Natural killer cell (primary cell): ENCODE data around the gene ANXA7. TPM values are rescaled to one million over a fixed set of nuclear protein-coding genes. Genes with fewer than 3 reads are reported as not detected.

Experiments used
- ATAC-seq, 3 donors: fragments of 150-1000 bp in 2 of 3; fragments of 200-7000 bp in 1 of 3; cut with Tn5 transposase; 1 replicate in 1 of 3; 2 replicates in 2 of 3; pipeline ENCODE4 v1.10.0; 2021; ENCODE audit warnings: mild to moderate bottlenecking in 2 of 3, moderate library complexity in 2 of 3
- DNase-seq, 2 donors: peaks; one replicate each; pipeline versions ENCODE4 v3.0.0 to v3.0.0-alpha.2; 2013 to 2021; ENCODE audit warnings: mixed read lengths in 1 of 2
- H3K27ac ChIP-seq: one replicate; pipeline ENCODE4 v1.5.1; 2013; ENCODE audit warnings: mild to moderate bottlenecking, low read length
- H3K27me3 ChIP-seq: one replicate; pipeline ENCODE4 v1.6.1; 2013; ENCODE audit warnings: low read length; ENCODE audit not compliant: control insufficient read depth, insufficient read depth
- H3K36me3 ChIP-seq: one replicate; pipeline ENCODE4 v1.6.1; 2013; ENCODE audit warnings: low read length; ENCODE audit not compliant: control insufficient read depth, insufficient read depth
- H3K4me1 ChIP-seq: one replicate; pipeline ENCODE4 v1.6.1; 2013; ENCODE audit warnings: low read length; ENCODE audit not compliant: control insufficient read depth, insufficient read depth
- H3K4me3 ChIP-seq: one replicate; pipeline ENCODE4 v1.5.1; 2013; ENCODE audit warnings: low read length
- H3K9me3 ChIP-seq: one replicate; pipeline ENCODE4 v1.6.1; 2013; ENCODE audit warnings: low read length; ENCODE audit not compliant: control insufficient read depth, insufficient read depth
- H3K27ac Mint-ChIP-seq, 2 donors: one replicate each; pipeline ENCODE4 v1.8.0; 2022; ENCODE audit warnings: mild to moderate bottlenecking in 2 of 2, mixed read lengths in 2 of 2, moderate library complexity in 1 of 2
- H3K27me3 Mint-ChIP-seq, 2 donors: one replicate each; pipeline ENCODE4 v1.8.0; 2022; ENCODE audit warnings: low read depth in 2 of 2, mixed read lengths in 2 of 2
- H3K36me3 Mint-ChIP-seq: one replicate; pipeline ENCODE4 v1.8.0; 2022; ENCODE audit warnings: mixed read lengths
- H3K4me1 Mint-ChIP-seq, 2 donors: one replicate each; pipeline ENCODE4 v1.8.0; 2022; ENCODE audit warnings: mixed read lengths in 2 of 2
- H3K4me3 Mint-ChIP-seq: one replicate; pipeline ENCODE4 v1.8.0; 2022; ENCODE audit warnings: mild to moderate bottlenecking, moderate library complexity, mixed read lengths
- H3K9me3 Mint-ChIP-seq, 2 donors: one replicate each; pipeline ENCODE4 v1.8.0; 2022; ENCODE audit warnings: mixed read lengths in 2 of 2
- WGBS: methylation state at CpG from one replicate; pipeline ENCODE4 v1.1.7; 2013; ENCODE audit warnings: missing lambda C conversion rate; ENCODE audit not compliant: insufficient coverage; 5-methylcytosine and 5-hydroxymethylcytosine counted together
- intact Hi-C: fragments of 100-400 bp; cut with micrococcal nuclease; formaldehyde crosslinking; loops from one replicate; pipeline ENCODE4 v1.14.2; 2022
- total RNA-seq, 4 donors: library from RNA; stranded (reverse); fragments of 120-200 nt in 1 of 4; gene quantifications; one replicate each; pipeline versions ENCODE4 v1.2.3 to v1.2.4, GENCODE V29; 2013 to 2022
- TF ChIP-seq, protein P1 (sequence below): fragments of 200-600 bp; IDR thresholded peaks from one replicate; pipeline ENCODE4 v1.8.0; 2022; ENCODE audit warnings: antibody characterized with exemption

The ANXA7 gene
- total RNA-seq, 3 donors from 2014 or later (not counting 1 experiment from before 2014, with no cell fraction given) = 61.0 to 82.0 (median 72.5) TPM

DNA sequence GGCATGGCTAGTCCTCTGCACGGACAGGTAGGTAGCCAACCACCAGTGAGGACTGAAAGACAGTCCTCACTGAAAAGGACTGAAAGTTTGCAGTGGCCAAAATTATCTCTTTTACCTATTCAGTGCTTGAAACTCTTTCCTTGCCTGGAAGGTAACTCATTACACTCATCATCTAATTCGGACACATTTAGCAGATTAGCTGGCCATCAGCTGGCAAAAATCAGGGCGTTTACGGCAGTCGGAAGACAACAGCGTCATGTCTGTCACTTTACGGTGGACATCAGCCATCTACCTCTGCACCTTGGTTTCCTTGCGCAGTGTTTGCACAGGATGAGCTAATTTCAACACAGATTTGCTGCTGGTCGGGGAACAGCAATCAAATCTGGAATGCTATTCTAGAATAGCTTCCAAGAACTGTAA lies 740 bp downstream of the ANXA7 start:
- Mint-ChIP-seq H3K27ac (peak overlapping the region; percentile 91 to 92), H3K9me3 (no peaks in the 10 kb centered on the region), H3K36me3 (no peaks in the 10 kb centered on the region), H3K4me3 (peak overlapping the region; percentile 95), H3K4me1 (peaks cover 34 to 37% of the 10 kb centered on the region in 2 donors), H3K27me3 (peaks cover 0 to 2% of the 10 kb centered on the region in 2 donors)
- ATAC-seq = peak; percentile 37 to 54 (median 40)
- peaks cover 8% of the 10 kb centered on the region for H3K4me1 ChIP-seq
- H3K36me3 ChIP-seq = no peaks in the 10 kb centered on the region
- no peaks in the 10 kb centered on the region for H3K27me3 ChIP-seq
- H3K9me3 ChIP-seq = no peaks in the 10 kb centered on the region
- DNase-seq = peak; percentile 45 to 75
- intact Hi-C loops = loop anchor here (5.0 kb wide), 1 partner anchor 166 kb away; the partner anchor contains the start of gene DNAJC9
- TF ChIP-seq, protein P1, sequence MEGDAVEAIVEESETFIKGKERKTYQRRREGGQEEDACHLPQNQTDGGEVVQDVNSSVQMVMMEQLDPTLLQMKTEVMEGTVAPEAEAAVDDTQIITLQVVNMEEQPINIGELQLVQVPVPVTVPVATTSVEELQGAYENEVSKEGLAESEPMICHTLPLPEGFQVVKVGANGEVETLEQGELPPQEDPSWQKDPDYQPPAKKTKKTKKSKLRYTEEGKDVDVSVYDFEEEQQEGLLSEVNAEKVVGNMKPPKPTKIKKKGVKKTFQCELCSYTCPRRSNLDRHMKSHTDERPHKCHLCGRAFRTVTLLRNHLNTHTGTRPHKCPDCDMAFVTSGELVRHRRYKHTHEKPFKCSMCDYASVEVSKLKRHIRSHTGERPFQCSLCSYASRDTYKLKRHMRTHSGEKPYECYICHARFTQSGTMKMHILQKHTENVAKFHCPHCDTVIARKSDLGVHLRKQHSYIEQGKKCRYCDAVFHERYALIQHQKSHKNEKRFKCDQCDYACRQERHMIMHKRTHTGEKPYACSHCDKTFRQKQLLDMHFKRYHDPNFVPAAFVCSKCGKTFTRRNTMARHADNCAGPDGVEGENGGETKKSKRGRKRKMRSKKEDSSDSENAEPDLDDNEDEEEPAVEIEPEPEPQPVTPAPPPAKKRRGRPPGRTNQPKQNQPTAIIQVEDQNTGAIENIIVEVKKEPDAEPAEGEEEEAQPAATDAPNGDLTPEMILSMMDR = no peak
- under 1% methylated on average over 9 of the region's 9 CpGs for WGBS
- peak overlapping the region; percentile 86 for H3K27ac ChIP-seq
- H3K4me3 ChIP-seq = peak overlapping the region; percentile 78

DNA sequence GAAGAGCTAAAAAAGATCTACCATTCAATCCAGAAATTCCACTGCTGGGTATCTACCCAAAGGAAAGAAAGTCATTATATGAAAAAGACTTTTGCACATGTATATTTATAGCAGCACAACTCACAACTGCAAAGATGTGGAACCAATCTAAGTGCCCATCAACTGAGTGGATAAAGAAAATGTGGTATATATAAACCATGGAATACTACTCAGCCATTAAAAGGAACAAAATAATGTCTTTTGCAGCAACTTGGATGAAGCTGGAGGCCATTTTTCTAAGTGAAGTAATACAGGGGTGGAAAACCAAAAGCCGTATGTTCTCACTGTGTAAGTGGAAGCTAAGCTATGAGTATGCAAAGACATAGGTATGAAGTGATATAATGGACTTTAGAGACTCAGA lies 3.0 kb downstream of the ANXA7 start:
- WGBS = 95% methylated on average over 1 of the region's 1 CpG
- ATAC-seq = no peak

GRCh38 chr10:73408978-73409521 lies 4.8 kb downstream of the ANXA7 start:
- H3K4me1 ChIP-seq = peaks cover 8% of the 10 kb centered on the region
- no peak overlapping the region for H3K27ac ChIP-seq
- no peak overlapping the region for H3K4me3 ChIP-seq
- intact Hi-C loops = no loop called here
- no peaks in the 10 kb centered on the region for H3K36me3 ChIP-seq
- peaks cover 31 to 33% of the 10 kb centered on the region in 2 donors for H3K4me1 Mint-ChIP-seq
- H3K27me3 ChIP-seq = no peaks in the 10 kb centered on the region
- no peaks in the 10 kb centered on the region for H3K27me3 Mint-ChIP-seq
- TF ChIP-seq, protein P1 = no peak
- H3K27ac Mint-ChIP-seq = no peak overlapping the region
- no peaks in the 10 kb centered on the region for H3K9me3 Mint-ChIP-seq
- H3K4me3 Mint-ChIP-seq = no peak overlapping the region
- H3K9me3 ChIP-seq = no peaks in the 10 kb centered on the region
- H3K36me3 Mint-ChIP-seq = no peaks in the 10 kb centered on the region
- no peak for DNase-seq
- no peak for ATAC-seq
- WGBS = 63% methylated on average over 2 of the region's 4 CpGs

More for the DNA sequence above, 3.0 kb downstream of the ANXA7 start:
- intact Hi-C loops = loop anchor here (5.0 kb wide), 1 partner anchor 164 kb away; the partner anchor contains the start of gene DNAJC9
- no peaks in the 10 kb centered on the region for H3K9me3 Mint-ChIP-seq
- peaks cover 42% of the 10 kb centered on the region in 2 donors for H3K4me1 Mint-ChIP-seq
- DNase-seq = no peak
- Histone ChIP-seq H3K36me3 (no peaks in the 10 kb centered on the region), H3K27ac (no peak overlapping the region), H3K4me3 (no peak overlapping the region), H3K27me3 (no peaks in the 10 kb centered on the region), H3K4me1 (peaks cover 8% of the 10 kb centered on the region), H3K9me3 (no peaks in the 10 kb centered on the region)
- no peaks in the 10 kb centered on the region for H3K36me3 Mint-ChIP-seq
- TF ChIP-seq, protein P1 = no peak
- peak overlapping the region; percentile 9 for H3K4me3 Mint-ChIP-seq
- H3K27ac Mint-ChIP-seq = no peak overlapping the region
- H3K27me3 Mint-ChIP-seq = peaks cover 0 to 2% of the 10 kb centered on the region in 2 donors

GRCh38 chr10:73408061-73408460 lies 5.8 kb downstream of the ANXA7 start:
- peaks cover 26 to 30% of the 10 kb centered on the region in 2 donors for H3K4me1 Mint-ChIP-seq

More at GRCh38 chr10:73408061-73408460, 5.8 kb downstream of the ANXA7 start:
- intact Hi-C loops = no loop called here
- Histone ChIP-seq H3K27me3 (no peaks in the 10 kb centered on the region), H3K9me3 (no peaks in the 10 kb centered on the region), H3K4me1 (peaks cover 8% of the 10 kb centered on the region), H3K27ac (no peak overlapping the region), H3K36me3 (no peaks in the 10 kb centered on the region), H3K4me3 (no peak overlapping the region)
- H3K27me3 Mint-ChIP-seq = no peaks in the 10 kb centered on the region
- WGBS = 96% methylated on average over 5 of the region's 5 CpGs
- no peaks in the 10 kb centered on the region for H3K9me3 Mint-ChIP-seq
- DNase-seq (no peak), ATAC-seq (no peak)
- TF ChIP-seq, protein P1 = no peak
- H3K36me3 Mint-ChIP-seq = no peaks in the 10 kb centered on the region
- no peak overlapping the region for H3K27ac Mint-ChIP-seq
- H3K4me3 Mint-ChIP-seq = no peak overlapping the region
